Thyroid gland (tissue), 4 donors: ENCODE data around the gene CHAC1. TPM values are rescaled to one million over a fixed set of nuclear protein-coding genes. Genes with fewer than 3 reads are reported as not detected.

Experiments used
- DNase-seq, 2 donors: peaks; one replicate each; pipeline ENCODE4 v3.0.0-alpha.2; 2019
- H3K27ac ChIP-seq, 3 donors: fragments of 200-600 bp; sonication (generic); 1 replicate in 2 of 3; 2 replicates in 1 of 3; pipeline ENCODE4 v1.5.1; 2016 to 2019; ENCODE audit warnings: mild to moderate bottlenecking in 1 of 3, moderate library complexity in 1 of 3
- H3K27me3 ChIP-seq: fragments of 200-600 bp; sonication (generic); one replicate; pipeline ENCODE4 v1.5.1; 2019
- H3K36me3 ChIP-seq, 2 donors: fragments of 200-600 bp; sonication (generic); one replicate each; pipeline ENCODE4 v1.5.1; 2016 to 2019
- H3K4me1 ChIP-seq, 2 donors: fragments of 200-600 bp; sonication (generic); one replicate each; pipeline ENCODE4 v1.5.1; 2017 to 2019
- H3K4me3 ChIP-seq, 3 donors: fragments of 200-600 bp; sonication (generic); replicated peaks in 1 of 3; 1 replicate in 2 of 3; 2 replicates in 1 of 3; pipeline ENCODE4 v1.5.1; 2016; ENCODE audit warnings: mild to moderate bottlenecking in 1 of 3
- H3K9me3 ChIP-seq: fragments of 200-600 bp; sonication (generic); one replicate; pipeline ENCODE4 v1.5.1; 2017
- CTCF ChIP-seq, 6 experiments: fragments of 200-600 bp in 3 of 6; fragments of 450-650 bp in 3 of 6; sonication (generic) in 3 of 6; IDR thresholded peaks; one replicate each; pipeline ENCODE4 v1.5.1; 2016 to 2019; ENCODE audit warnings: antibody characterized with exemption in 6 of 6, mild to moderate bottlenecking in 2 of 6, inconsistent platforms in 1 of 6, moderate library complexity in 1 of 6
- POLR2A ChIP-seq, 2 donors: fragments of 450-650 bp; IDR thresholded peaks; one replicate each; pipeline ENCODE4 v1.6.1; 2017; ENCODE audit warnings: antibody characterized with exemption in 2 of 2, mild to moderate bottlenecking in 2 of 2, moderate library complexity in 1 of 2
- WGBS, 2 donors: methylation state at CpG; one replicate each; pipeline ENCODE4 v1.1.5; 2017; 5-methylcytosine and 5-hydroxymethylcytosine counted together
- intact Hi-C: fragments of 100-400 bp; cut with DNase I; formaldehyde crosslinking; loops from one replicate; pipeline ENCODE4 v1.15.1; 2023
- total RNA-seq, 4 donors: library from RNA; depleted of rRNA; stranded (reverse); fragments of >200 nt; gene quantifications; one replicate each; pipeline ENCODE4 v1.2.3, GENCODE V29; 2016

Gene CHAC1
- total RNA-seq, 4 donors from 2014 or later = 1.1 to 3.1 (median 1.8) TPM

- no peaks in the 10 kb centered on the region for H3K36me3 ChIP-seq
- TF ChIP-seq POLR2A (IDR thresholded peaks at IDR 0.05) (no peak), CTCF (IDR thresholded peaks at IDR 0.05) (no peak)
- intact Hi-C loops = no loop called here
- peaks cover 43 to 52% of the 10 kb centered on the region in 2 donors for H3K4me1 ChIP-seq
- no peak overlapping the region for H3K4me3 ChIP-seq
- DNase-seq = no peak
- H3K9me3 ChIP-seq = no peaks in the 10 kb centered on the region
- 3 to 30% methylated on average over 11 to 20 of the region's 30 CpGs for WGBS, 2 donors
- peaks cover 7% of the 10 kb centered on the region for H3K27me3 ChIP-seq
- H3K27ac ChIP-seq = no peak overlapping the region
Observed at GRCh38 chr15:40925495-40925862, 27.8 kb upstream of the CHAC1 start.

GRCh38 chr15:40925863-40926658 is 27.2 kb upstream of the CHAC1 start:
- H3K4me3 ChIP-seq = peak overlapping the region in 1 of 3 donors; percentile 17
- no peaks in the 10 kb centered on the region for H3K36me3 ChIP-seq
- H3K27me3 ChIP-seq = peaks cover 7% of the 10 kb centered on the region
- WGBS, 2 donors = 18 to 20% methylated on average over 3 to 23 of the region's 61 CpGs
- TF ChIP-seq POLR2A (IDR thresholded peaks at IDR 0.05) (no peak), CTCF (IDR thresholded peaks at IDR 0.05) (no peak)
- no peak for DNase-seq
- no peaks in the 10 kb centered on the region for H3K9me3 ChIP-seq
- H3K27ac ChIP-seq = no peak overlapping the region
- intact Hi-C loops = no loop called here
- H3K4me1 ChIP-seq = peaks cover 49 to 57% of the 10 kb centered on the region in 2 donors

GRCh38 chr15:40926659-40927494 is 26.4 kb upstream of the CHAC1 start:
- WGBS, 2 donors = 28 to 35% methylated on average over 21 to 27 of the region's 33 CpGs
- TF ChIP-seq POLR2A (IDR thresholded peaks at IDR 0.05) (no peak), CTCF (IDR thresholded peaks at IDR 0.05) (no peak)
- no peak for DNase-seq
- no peaks in the 10 kb centered on the region for H3K36me3 ChIP-seq
- H3K27ac ChIP-seq = no peak overlapping the region
- peak overlapping the region in 1 of 3 donors; percentile 45 for H3K4me3 ChIP-seq
- H3K9me3 ChIP-seq = no peaks in the 10 kb centered on the region
- peaks cover 51 to 58% of the 10 kb centered on the region in 2 donors for H3K4me1 ChIP-seq
- intact Hi-C loops = no loop called here
- H3K27me3 ChIP-seq = peaks cover 7% of the 10 kb centered on the region

GRCh38 chr15:40927495-40927872 is 25.8 kb upstream of the CHAC1 start:
- peak overlapping the region in 1 of 3 donors; percentile 45 for H3K4me3 ChIP-seq
- intact Hi-C loops = no loop called here
- no peak overlapping the region for H3K27ac ChIP-seq
- no peak for DNase-seq
- H3K27me3 ChIP-seq = peaks cover 7% of the 10 kb centered on the region
- no peaks in the 10 kb centered on the region for H3K36me3 ChIP-seq
- no peaks in the 10 kb centered on the region for H3K9me3 ChIP-seq
- H3K4me1 ChIP-seq = peaks cover 51 to 58% of the 10 kb centered on the region in 2 donors
- no peak for TF ChIP-seq CTCF (IDR thresholded peaks at IDR 0.05)
- TF ChIP-seq POLR2A (IDR thresholded peaks at IDR 0.05) = no peak
- WGBS, 2 donors = 10 to 13% methylated on average over 8 to 24 of the region's 24 CpGs
